Measurements from ENCODE around the gene CDT1.

- TF ChIP-seq, protein P1, sequence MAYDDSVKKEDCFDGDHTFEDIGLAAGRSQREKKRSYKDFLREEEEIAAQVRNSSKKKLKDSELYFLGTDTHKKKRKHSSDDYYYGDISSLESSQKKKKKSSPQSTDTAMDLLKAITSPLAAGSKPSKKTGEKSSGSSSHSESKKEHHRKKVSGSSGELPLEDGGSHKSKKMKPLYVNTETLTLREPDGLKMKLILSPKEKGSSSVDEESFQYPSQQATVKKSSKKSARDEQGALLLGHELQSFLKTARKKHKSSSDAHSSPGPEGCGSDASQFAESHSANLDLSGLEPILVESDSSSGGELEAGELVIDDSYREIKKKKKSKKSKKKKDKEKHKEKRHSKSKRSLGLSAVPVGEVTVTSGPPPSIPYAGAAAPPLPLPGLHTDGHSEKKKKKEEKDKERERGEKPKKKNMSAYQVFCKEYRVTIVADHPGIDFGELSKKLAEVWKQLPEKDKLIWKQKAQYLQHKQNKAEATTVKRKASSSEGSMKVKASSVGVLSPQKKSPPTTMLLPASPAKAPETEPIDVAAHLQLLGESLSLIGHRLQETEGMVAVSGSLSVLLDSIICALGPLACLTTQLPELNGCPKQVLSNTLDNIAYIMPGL (CRISPR knock-in tag; IDR thresholded peaks at IDR 0.05) = no peak
- TF ChIP-seq CBFB (CRISPR knock-in tag; IDR thresholded peaks at IDR 0.05; ENCODE audit: low read depth) (no peak), CTCF (IDR thresholded peaks at IDR 0.05) (no peak), NR2C2 (CRISPR knock-in tag; IDR thresholded peaks at IDR 0.05) (no peak), MAX (CRISPR knock-in tag; IDR thresholded peaks at IDR 0.05) (no peak), ATF3 (CRISPR knock-in tag; conservative IDR thresholded peaks at IDR 0.05) (no peak), ZNF512 (CRISPR knock-in tag; IDR thresholded peaks at IDR 0.05; ENCODE audit: borderline replicate concordance) (no peak), ZNF263 (CRISPR knock-in tag; IDR thresholded peaks at IDR 0.05; ENCODE audit: low read depth) (no peak), NFATC4 (CRISPR knock-in tag; IDR thresholded peaks at IDR 0.05) (no peak), SMAD3 (CRISPR knock-in tag; IDR thresholded peaks at IDR 0.05; ENCODE audit: borderline replicate concordance) (no peak), ATF2 (CRISPR knock-in tag; IDR thresholded peaks at IDR 0.05; ENCODE audit: borderline replicate concordance, low read depth) (no peak), KAT7 (CRISPR knock-in tag; IDR thresholded peaks at IDR 0.05; ENCODE audit: borderline replicate concordance) (no peak)
- TF ChIP-seq, protein P2, sequence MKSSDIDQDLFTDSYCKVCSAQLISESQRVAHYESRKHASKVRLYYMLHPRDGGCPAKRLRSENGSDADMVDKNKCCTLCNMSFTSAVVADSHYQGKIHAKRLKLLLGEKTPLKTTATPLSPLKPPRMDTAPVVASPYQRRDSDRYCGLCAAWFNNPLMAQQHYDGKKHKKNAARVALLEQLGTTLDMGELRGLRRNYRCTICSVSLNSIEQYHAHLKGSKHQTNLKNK (CRISPR knock-in tag; IDR thresholded peaks at IDR 0.05) = no peak
These were observed 45.0 kb downstream of the CDT1 start for GRCh38 chr16:88848557-88848956.

Data from WTC11 (cell line).